LoVo (cell line): ENCODE results near the gene TNRC6C.

ENCODE experiments used
- DNase-seq: peaks from one replicate; pipeline ENCODE4 v3.0.0-alpha.2; 2016; ENCODE audit warnings: low spot score

Gene TNRC6C

DNA sequence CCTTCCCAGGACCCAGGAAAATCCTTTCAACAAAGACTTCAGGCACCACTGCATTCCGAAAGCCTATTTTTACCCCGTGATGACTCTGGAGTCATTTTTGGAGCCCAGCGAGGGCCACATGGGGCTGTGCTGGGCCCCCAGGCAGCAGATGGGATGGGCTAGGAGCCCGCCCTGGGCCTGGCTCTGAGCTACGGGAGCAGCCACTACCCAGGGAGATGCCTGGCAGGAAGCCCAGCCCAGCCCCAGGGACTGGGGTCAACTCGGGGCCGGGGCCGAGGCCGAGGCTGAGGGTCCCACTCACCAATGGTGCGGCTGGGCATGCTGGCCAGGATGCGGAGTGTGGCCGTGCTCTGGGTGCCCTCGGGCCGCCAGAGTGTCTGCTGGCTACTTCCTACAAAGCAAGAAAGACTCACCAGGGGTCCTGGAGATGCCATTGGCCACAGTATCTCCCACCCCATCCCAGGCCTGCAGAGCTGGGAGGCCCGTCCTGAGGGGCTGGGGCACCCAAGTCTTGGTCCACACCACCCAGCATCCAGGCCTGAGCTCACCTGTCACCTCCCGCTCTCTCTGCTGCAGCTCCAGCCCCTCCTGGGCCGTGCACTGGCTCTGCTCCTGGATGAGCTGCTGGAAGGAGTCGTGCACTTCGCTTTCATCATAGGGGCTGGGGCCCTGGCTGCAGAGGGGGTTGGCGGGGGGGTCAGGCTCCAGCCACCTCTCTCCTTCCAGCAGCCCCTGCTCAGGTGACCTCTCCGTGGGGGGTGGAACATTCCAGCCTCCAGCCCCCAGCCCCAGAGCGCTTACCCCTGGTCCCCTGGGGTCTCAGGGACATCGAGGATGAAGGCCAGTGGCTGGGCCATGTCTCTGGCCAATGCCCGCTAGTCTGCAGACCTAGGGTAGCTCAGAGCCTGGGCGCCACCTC lies 167.7 kb downstream of the TNRC6C start:
- DNase-seq, result no peak

DNA sequence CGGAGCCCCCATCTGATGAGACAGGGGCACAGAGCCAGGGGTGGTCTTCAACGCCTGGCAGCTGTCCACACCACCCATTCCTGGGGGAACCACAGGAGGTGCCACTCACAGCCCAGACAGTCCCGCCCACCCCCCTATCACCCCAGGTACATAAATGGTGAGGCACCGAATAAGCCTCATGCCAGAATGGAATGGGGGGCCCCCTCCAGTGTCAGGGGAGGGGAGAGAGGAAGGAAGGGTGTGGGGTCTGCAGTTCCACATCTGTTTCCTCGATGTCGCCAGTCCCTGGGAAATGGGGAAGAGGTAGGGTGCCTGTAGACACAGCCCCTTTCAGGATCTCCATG lies 168.4 kb downstream of the TNRC6C start:
- no peak for DNase-seq

DNA sequence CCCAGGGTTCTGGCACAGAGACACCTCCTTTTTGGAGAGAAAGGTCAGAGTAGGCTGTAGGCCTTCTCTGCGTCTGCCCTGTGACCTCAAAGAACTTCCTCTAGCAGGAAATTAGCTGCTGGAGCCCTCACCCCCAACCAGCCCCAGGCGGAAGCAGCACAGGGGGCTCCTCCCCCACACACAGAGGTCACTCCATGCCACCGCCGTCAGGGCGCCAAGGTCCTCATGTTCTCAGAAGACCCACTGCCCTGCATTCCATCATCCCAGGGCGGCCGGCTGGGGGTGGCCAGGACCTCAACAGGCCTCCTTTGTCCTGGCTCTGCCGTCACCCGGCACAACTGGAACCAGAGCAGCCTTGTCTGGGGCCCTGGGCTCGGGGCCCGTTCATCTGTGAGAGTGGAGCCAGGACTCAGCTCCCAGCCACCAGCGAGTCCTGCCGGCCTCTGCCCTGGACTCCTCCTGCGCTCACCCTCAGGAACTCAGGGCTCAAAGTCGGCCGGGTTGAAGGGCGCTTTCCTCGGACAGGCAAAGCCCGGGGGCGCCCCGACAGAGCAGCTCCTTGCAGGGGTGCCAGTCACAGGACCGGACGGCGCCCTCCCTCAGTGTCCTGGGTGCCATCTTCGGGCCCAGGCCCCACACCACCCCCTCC lies 168.9 kb downstream of the TNRC6C start:
- no peak for DNase-seq

DNA sequence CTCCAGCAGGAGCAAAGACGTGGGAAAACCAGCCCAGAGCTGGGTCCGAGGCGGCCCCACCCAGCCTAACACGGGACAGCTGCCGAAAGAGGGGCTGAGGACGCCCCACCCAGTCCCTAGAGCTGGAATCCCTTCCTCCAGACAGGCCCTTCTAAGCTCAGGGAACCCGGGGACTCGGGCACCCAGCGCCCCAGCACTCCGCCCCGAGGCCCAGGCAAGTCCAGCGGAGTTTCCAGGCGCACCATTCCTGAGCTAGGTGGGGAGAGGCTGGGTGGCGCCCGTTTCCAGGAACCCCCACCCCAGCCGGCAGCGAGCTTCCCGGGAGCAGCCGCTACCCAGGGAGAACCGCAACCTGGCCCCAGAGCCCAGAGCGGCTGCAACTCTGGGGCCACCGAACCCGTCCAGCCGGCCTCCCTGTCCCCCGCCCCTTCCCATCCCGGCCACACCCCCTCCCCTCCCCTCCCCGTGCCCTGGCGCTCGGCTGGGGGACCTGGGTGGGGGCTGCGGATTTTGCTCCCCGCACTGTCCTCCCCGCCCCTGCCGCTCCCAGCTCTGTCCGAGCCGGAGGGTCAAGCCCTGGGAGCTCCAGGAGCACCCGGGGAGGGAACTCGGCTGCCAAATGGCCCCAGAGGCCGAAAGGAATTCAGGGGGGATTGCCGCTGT lies 169.5 kb downstream of the TNRC6C start:
- peak; percentile 29 for DNase-seq

DNA sequence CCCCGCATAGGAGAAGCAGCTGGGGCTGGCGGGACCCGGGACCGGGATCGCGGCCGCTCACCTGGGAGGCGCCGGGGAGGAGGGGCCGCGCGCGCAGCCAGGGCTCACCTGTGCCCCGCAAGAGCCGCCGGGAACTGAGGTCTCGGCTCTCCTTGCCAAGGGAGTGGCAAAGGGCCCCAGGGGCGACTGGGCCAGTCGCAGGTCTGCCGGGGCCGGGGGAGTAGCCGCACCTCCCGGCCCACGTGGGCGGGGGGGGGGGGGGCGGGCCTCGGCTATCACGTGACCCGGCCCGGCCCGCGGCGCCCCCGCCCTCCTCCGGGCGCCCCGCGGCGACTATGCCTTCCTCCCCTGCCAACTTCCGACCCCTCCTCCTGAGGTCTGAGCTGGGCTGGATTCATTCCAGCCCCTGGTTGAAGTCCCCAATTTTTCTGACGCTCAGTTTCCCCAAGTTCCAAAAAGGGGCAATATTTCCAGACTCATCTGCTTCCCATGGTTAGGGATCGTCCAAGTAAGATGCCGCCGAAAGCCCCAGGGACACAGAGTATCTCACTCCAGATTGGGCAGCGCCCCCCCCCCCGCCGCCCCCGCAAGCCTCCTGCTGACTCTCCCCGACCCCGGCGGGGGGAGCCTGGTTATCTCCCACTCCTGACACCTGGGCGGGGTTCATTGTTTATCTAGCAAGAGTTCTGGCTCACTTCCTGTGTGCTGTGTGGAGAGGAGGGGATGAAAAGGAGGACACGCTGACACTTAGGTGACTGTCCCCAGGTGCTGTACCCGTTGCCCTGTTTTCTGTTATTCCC lies 170.2 kb downstream of the TNRC6C start, which contains the start of gene TMC6:
TSS of gene TMC6 (minus strand) at position 205 of the 800 bp plus-strand sequence. CDS start 1,923 bp downstream, outside the sequence.
- DNase-seq, result peak; percentile 87

DNA sequence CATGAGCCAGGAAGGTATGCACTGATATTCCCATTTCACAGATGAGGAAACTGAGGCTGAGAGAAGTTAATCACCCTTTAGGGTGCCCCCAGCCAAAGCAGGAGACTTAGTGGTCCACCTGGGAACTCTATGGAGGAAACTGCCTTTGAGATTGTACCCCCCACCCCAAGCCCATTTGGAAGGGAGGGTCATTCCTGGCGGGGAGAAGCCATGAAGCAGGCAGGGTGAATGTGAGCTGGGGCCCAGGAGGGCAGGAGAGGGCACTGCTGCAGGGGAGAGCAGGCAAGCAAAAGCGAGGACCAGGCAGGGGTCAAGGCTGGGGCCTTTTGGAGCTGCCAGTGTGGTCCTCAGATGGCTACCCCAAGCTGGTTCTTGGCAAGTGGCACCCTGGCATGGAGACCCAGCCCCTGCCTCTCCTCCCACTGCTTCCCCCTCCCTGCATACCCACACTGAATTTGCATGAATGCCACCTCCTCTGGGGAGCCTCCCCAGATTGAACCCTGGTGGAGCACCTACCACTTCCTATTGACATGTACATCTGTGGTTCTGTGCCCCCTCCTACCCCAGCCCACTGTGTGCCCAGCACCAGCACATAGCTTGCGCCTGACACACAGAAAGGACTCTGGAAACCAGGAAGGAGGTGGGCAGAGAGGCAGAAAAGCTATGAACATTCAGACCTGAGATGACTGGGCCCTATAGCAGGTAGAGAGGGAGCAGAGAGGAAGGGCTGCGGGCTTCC lies 171.0 kb downstream of the TNRC6C start:
- no peak for DNase-seq

DNA sequence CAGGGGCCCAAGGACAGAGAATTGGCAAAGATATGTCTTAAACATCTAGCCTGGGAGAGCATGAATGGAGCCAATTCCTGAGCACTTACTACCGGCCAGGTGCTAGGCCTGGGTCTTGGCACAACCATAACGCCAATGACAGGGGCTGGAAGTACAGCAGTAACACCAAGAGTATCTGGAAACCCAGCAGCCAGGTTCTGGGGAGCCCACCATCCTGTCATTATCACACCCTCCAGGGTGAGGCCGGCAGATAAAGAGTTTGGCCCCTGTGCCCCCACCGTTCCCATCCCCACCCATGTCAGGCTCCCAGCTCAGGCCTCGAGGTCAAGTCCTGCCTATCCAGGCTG lies 171.6 kb downstream of the TNRC6C start:
- DNase-seq, result no peak

DNA sequence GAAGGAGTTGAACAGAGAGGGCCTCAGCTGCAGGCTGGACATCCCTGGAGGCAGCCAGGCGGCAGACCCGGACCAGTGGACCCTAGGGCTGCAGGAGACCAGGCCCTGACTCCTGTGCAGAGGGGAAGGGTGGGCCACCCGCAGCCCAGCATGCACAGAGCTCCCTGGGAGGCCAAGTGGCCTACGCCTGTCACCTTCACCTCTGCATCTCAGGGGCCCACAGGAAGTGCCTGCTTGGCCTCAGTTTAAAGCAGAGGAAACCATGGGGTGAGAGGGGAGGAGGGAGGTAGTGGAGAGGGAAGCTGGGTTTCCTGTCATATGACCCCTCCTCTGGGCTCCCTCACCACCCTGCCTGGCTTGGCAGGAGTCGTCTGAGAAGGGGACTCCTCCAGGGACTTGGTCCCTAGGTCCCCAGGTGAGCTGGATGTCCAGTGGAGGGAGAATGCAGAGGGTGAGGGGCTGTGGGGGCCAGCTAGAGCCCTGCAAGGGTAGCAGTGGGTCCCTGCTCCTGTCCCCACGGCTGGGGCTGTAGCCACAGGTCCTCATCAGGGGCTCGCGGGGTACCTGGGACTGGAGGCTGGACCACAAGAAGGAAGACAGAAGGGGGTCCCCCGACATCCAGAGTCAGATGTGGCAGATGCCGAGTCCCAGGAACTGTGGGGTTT lies 172.1 kb downstream of the TNRC6C start, which contains the start of gene TMC8:
TSS of gene TMC8 (plus strand) at position 335 of the 665 bp plus-strand sequence. CDS start 818 bp downstream, outside the sequence.
- DNase-seq, result no peak

DNA sequence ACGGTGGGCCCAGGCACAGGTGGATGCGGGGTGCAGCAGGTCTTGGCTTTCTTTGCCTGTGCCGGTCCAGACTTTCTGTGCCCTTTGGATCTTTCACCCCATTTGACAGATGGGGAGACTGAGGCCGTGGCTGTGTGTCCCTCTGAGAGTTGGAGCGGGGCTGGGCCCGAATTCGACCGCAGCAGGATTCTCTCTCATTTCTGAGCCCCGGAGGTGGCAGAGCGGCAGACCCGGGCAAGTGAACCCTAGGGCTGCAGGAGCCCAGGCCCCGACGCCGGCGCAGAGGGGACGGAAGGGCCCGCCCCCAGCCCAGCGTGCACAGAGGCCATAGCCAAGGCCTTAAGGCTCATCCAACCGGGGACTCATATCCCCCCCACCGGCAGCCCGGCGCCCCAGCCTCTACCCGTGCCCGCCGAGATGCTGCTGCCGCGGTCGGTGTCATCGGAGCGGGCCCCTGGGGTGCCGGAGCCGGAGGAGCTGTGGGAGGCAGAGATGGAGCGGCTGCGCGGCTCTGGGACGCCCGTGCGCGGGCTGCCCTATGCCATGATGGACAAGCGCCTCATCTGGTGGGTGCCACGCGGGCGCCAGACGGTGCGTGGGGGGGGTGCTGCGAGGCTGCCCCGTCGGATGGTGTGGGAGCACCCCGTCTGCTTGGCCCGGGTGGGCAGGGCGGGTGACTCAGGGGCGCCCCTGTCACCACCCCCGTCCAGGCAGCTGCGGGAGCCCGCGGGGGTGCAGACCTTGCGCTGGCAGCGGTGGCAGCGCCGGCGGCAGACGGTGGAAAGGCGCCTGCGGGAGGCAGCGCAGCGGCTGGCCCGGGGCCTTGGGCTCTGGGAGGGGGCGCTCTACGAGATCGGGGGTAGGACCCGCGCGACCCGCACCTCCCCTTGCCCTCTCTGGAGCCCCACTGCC lies 172.9 kb downstream of the TNRC6C start:
- DNase-seq, result no peak

DNA sequence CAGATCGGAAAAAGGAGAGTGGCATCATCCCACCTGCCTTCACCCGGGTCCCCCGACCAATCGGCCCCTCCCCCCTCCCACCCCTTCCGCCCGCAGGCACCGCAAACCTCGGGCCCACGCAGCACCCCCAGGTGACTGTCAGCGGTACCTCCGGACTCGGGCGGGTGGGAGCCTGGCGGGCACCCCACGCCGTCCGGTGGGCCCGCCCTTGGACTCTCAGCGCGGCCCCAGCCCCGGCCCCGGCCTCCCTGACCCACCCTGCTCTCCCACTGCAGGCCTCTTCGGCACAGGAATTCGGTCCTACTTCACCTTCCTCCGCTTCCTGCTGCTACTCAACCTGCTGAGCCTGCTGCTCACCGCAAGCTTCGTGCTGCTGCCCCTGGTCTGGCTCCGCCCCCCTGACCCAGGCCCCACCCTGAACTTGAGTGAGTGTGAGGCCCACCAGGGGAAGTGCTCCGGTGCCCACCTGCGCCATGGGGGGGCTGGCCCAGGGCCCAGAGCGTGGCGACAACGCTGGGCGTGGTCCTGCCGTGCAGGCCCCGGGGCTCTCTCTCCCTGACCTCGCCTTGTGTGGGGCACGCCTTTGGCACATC lies 173.7 kb downstream of the TNRC6C start:
- DNase-seq, result peak; percentile 34

DNA sequence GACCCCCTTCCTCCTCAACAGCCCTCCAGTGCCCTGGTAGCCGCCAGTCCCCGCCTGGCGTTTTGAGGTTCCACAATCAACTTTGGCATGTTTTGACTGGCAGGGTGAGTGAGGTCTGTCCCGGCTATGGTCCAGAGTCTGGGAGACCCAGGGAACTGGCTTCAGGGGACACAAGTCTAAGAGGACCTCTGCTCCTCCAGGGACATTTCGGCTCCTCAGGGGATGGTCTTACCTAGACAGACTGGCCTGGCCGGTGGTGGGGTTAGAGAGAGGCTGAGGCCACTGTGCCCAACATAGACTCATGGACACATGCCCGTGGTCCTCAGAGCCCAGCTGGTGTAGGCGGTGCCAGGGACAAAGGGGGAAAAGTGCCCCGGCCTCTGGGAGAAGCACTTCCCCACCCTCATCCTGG lies 174.3 kb downstream of the TNRC6C start:
- no peak for DNase-seq

DNA sequence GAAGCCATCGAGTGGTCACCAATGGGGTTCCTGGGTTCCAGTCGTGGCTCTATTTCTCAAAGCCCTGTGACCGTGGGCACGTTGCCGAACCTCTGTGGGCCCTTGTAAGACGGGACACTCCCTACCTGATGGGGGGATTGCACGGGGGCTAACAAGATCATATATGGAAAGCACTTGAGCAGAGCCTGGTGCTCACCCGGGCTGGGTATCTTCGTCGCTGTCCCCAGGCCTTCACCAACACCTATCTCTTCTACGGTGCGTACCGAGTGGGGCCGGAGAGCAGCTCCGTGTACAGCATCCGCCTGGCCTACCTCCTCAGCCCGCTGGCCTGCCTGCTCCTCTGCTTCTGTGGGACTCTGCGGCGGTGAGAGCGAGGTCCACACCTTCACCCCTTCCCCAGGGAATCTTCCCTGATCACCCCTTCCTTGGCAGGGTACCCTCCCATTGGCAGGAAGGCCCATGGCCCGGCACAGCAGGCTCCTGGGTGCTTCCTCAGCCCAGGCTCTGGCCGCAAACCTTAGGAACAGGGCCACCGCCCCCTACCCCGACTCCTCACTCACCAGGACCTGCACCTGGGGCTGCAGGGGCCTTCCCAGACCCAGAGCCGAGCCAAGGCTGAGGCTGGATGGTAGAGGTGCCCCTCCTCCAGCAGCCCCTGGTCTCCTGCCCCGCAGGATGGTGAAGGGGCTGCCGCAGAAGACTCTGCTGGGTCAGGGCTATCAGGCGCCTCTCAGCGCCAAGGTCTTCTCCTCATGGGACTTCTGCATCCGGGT lies 174.9 kb downstream of the TNRC6C start:
- no peak for DNase-seq

DNA sequence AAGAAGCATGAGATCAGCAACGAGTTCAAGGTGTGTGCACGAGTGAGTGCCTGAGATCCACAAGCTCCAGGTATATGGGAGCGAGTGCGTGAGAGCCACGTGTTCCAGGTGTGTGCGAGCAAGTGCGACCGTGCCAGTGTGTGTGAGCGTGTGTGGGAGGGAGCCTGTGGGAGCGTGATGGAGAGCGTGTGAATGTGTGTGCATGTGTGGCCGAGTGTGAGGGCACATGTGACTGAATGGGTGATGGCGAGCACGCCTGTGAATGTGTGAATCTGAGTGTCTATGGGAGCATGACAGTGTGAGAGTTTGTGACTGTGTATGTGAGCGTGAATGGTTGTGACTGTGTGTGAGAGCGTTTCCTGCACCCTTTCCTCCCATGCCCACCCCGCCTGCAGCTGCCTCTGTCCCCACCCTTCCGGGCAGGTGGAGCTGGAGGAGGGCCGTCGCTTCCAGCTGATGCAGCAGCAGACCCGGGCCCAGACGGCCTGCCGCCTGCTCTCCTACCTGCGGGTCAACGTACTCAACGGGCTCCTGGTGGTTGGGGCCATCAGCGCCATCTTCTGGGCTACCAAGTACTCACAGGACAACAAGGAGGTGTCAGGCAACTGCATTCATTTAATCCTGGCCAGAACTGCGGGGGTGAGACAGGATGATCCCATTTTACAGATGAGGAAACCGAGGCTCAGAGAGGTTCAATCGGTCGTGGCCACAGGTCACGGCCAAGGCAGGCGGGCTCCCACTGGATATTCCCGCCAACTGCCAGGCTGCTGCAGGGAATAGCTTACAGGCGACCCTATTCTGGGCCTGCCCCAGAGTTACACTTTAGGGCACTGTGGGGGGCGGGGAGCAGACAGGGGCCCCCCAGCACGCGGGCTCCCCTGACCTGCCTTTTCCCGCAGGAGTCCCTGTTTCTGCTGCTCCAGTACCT lies 175.7 kb downstream of the TNRC6C start:
- DNase-seq, result no peak

DNA sequence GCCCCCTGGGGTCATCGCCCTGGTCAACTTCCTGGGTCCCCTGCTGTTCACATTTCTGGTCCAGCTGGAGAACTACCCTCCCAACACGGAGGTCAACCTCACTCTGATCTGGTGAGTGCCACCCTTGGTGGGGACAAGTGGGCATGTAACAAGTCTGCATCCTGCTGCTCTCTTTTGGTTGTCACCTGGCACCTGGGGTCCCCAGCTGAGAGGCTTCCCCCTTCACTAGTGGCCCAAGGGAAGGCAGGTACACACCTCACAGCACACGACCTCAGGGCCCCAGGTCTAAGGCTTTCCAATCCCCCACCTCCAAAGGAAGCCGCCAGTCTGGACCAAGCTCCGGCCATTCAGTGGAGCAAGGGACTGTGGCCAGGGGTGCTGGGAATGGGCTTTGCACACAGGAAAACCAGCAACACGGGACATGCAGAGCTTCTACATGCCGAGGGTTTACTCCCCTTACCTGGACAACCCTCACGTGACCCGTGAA lies 176.4 kb downstream of the TNRC6C start:
- DNase-seq, result no peak

DNA sequence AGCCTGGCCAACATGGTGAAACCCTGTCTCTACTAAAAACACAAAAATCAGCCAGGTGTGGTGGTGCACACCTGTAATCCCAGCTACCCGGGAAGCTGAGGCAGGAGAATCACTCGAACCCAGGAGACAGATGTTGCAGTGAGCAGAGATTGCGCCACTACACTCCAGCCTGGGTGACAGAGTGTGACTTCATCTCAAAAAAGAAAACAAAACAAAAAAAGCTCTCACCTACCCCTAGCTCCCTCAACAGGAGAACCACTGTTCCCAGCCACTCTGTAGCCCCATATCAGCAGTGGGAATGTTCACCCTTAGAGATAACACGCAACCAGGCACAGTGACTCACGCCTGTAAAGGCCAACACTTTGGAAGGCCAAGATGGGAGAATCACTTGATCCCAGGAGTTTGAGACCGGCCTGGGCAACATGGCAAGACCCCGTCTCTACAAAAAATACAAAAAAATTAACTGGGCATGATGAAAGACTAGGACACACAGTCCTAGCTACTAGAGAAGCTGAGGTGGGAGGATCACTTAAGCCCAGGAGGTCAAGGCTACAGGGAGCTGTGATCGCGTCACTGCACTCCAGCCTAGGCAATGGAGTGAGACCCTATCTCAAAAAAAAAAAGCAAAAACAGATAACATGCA lies 177.5 kb downstream of the TNRC6C start:
- no peak for DNase-seq

DNA sequence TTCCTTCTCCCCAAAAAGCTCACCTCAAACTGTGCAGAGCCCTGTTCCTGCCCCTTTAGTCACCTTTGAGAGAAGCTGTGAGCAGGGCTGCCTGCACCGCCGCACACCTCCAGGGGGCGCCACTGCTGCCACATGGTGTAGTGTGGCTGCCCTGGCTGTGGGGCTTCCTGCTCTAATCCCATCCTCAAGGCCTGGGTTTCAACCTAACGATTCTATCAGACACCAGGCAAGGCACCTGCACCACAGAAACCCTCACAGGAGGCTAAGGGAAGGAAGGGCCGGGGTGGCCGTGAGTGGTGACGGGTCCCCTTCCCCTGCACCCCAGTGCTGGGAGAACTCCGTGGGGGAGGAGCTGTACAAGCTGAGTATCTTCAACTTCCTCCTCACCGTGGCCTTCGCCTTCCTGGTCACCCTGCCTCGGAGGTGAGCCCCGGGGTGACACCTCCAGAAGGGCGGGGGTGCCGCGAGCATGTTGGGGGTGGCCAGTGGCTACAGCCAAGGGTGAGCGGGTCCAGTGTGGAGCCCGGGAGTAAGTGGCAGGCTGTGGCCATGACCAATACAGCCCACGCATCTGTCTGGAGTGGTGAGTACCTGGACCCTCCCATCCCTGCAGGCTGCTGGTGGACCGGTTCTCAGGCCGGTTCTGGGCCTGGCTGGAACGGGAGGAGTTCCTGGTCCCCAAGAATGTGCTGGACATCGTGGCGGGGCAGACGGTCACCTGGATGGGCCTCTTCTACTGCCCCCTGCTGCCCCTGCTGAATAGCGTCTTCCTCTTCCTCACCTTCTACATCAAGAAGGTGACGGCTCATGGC lies 179.1 kb downstream of the TNRC6C start:
- no peak for DNase-seq
